Lower leg skin (tissue), 4 donors: ENCODE measurements around the gene LY6G6D. TPM values are rescaled to one million over a fixed set of nuclear protein-coding genes. Genes with fewer than 3 reads are reported as not detected.
A peak's percentile ranks its signal among the peaks of the same experiment; 100 is the strongest.

Experiments used
- DNase-seq, 2 donors: peaks; one replicate each; pipeline ENCODE4 v3.0.0-alpha.2; 2019; ENCODE audit warnings: low spot score in 2 of 2
- H3K4me3 ChIP-seq: fragments of 200-600 bp; sonication (generic); 2 replicates; pipeline ENCODE4 v1.5.1; 2017; ENCODE audit warnings: mild to moderate bottlenecking, low read depth; ENCODE audit not compliant: poor library complexity, severe bottlenecking
- POLR2A ChIP-seq, 2 donors: fragments of 450-650 bp; IDR thresholded peaks; one replicate each; pipeline ENCODE4 v1.6.1; 2016 to 2017; ENCODE audit warnings: antibody characterized with exemption in 2 of 2, mild to moderate bottlenecking in 1 of 2, moderate library complexity in 1 of 2
- WGBS, 2 donors: methylation state at CpG; one replicate each; pipeline ENCODE4 v1.1.5; 2018; 5-methylcytosine and 5-hydroxymethylcytosine counted together
- intact Hi-C: fragments of 100-400 bp; cut with DNase I; formaldehyde crosslinking; loops from one replicate; pipeline ENCODE4 v1.15.0; 2023; ENCODE audit warnings: low total_unique reads
- total RNA-seq, 4 donors: library from RNA; depleted of rRNA; stranded (reverse); fragments of >200 nt; gene quantifications; one replicate each; pipeline ENCODE4 v1.1.0, GENCODE V29; 2016
- TF ChIP-seq, protein P1 (sequence below), 3 donors: fragments of 450-650 bp; IDR thresholded peaks; one replicate each; pipeline ENCODE4 v1.5.1; 2016; ENCODE audit warnings: antibody characterized with exemption in 3 of 3, mild to moderate bottlenecking in 3 of 3, moderate library complexity in 2 of 3

Gene LY6G6D
- total RNA-seq, 4 donors from 2014 or later, result 9.5 TPM; not detected in 3

DNA sequence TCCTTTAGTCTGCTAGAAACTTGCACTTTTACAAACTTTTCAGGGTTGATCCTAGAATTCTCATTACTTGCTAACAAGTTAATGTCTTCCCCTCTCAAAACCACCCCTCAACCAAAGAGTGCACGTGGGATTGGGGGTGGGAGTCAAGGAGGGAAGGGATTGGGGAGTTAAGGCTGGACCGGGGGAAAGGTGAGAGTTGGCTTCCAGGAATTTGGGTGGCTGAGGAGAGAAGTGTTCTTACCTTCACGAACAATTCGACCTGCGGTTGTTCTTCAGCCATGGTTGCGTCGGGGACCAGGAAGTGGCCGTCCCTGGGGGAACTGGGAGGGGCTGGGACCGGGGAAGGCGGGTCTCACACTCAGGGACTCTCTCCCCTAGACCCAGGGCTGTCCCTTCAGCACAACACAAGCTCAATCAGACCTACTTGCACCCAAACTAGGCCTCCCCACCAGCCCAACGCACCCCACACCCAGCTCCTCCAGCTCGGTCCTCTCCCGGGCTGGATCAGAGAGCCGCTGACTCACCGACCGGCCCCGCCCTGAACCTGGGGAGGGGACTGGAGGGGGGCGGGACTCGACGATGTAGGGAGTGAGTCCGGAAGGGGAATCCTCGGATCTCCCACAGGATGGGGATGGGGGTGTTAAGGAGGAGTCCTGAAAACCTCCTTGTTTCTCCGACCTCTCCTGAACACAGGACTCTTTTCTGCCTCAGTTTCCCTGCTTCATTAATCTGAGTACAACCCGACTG is 21.0 kb downstream of the LY6G6D start, which contains the start of gene CLIC1:
Gene CLIC1 (minus strand): TSS at position 510 of the 747 bp plus-strand sequence. CDS start 230 bp downstream, at position 280.
- intact Hi-C loops, result no loop called here
- 0% methylated on average over 23 to 24 of the region's 24 CpGs for WGBS, 2 donors
- peak within 1 kb of the TSS; percentile 89 for H3K4me3 ChIP-seq
- peak in 1 of 2 donors; percentile 68 for TF ChIP-seq POLR2A (IDR thresholded peaks at IDR 0.05)
- TF ChIP-seq, protein P1, sequence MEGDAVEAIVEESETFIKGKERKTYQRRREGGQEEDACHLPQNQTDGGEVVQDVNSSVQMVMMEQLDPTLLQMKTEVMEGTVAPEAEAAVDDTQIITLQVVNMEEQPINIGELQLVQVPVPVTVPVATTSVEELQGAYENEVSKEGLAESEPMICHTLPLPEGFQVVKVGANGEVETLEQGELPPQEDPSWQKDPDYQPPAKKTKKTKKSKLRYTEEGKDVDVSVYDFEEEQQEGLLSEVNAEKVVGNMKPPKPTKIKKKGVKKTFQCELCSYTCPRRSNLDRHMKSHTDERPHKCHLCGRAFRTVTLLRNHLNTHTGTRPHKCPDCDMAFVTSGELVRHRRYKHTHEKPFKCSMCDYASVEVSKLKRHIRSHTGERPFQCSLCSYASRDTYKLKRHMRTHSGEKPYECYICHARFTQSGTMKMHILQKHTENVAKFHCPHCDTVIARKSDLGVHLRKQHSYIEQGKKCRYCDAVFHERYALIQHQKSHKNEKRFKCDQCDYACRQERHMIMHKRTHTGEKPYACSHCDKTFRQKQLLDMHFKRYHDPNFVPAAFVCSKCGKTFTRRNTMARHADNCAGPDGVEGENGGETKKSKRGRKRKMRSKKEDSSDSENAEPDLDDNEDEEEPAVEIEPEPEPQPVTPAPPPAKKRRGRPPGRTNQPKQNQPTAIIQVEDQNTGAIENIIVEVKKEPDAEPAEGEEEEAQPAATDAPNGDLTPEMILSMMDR (IDR thresholded peaks at IDR 0.05), result no peak
- DNase-seq, result peak; percentile 89 to 98

DNA sequence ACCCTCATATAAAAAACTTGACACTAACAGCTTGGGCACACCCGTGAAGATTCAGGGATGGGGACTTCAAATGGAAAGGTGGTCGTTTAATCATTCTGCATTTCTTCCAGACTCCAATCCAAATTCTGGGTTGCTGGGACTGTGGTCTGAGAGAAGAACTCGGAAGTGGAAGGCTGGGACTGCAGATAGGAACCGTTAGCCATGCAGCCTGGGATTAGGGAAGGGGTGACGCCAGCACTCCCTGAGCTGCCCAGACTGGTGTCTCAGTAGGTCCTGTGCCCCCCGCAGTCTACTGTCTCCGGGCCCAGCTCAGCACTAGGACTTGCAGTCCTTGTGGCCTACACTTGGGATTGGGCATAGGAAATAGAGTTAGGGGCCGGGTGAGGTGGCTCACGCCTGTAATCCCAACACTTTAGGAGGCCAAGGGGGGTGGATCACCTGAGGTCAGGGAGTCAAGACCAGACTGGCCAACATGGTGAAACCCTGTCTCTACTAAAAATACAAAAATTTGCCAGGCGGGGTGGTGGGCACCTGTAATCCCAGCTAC is 21.7 kb downstream of the LY6G6D start:
- TF ChIP-seq, protein P1 (IDR thresholded peaks at IDR 0.05), result no peak
- TF ChIP-seq POLR2A (IDR thresholded peaks at IDR 0.05), result no peak
- 32 to 39% methylated on average over 10 of the region's 10 CpGs for WGBS, 2 donors
- intact Hi-C loops, result no loop called here
- DNase-seq, result no peak
- peak overlapping the region; percentile 89 for H3K4me3 ChIP-seq

DNA sequence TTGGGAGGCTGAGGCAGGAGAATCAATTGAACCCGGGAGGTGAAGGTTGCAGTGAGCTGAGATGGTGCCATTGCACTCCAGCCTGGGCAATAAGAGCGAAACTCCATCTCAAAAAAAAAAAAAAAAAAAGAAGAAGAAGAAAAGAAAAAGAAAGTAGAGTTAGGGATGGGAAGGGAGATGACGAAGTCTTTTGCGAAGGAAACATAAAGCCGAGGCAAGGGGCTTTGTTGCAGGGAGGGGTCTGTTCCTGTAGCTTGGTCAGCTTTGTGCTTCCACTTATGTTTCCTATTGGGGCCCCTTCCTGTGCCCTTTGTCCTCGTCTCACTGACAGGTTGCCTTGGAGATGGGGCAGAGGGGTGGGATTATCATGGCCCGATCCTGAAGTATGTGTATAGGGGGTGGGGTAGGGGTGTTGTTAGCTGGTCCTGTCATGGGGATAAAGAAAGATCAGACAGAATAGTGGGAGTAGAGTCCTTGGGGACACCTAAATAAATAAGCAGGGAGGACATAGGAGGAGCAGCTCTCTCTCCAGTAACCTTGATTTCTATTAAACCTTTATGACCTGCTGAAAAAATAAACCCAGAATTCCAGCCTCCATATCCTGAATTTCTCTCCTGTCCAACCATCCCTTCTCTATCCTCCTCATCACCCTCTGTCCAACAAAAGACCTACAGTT is 22.3 kb downstream of the LY6G6D start:
- H3K4me3 ChIP-seq, result no peak overlapping the region
- WGBS, 2 donors, result 64 to 74% methylated on average over 7 of the region's 7 CpGs
- no peak for DNase-seq
- intact Hi-C loops, result no loop called here
- no peak for TF ChIP-seq POLR2A (IDR thresholded peaks at IDR 0.05)
- TF ChIP-seq, protein P1 (IDR thresholded peaks at IDR 0.05), result no peak

DNA sequence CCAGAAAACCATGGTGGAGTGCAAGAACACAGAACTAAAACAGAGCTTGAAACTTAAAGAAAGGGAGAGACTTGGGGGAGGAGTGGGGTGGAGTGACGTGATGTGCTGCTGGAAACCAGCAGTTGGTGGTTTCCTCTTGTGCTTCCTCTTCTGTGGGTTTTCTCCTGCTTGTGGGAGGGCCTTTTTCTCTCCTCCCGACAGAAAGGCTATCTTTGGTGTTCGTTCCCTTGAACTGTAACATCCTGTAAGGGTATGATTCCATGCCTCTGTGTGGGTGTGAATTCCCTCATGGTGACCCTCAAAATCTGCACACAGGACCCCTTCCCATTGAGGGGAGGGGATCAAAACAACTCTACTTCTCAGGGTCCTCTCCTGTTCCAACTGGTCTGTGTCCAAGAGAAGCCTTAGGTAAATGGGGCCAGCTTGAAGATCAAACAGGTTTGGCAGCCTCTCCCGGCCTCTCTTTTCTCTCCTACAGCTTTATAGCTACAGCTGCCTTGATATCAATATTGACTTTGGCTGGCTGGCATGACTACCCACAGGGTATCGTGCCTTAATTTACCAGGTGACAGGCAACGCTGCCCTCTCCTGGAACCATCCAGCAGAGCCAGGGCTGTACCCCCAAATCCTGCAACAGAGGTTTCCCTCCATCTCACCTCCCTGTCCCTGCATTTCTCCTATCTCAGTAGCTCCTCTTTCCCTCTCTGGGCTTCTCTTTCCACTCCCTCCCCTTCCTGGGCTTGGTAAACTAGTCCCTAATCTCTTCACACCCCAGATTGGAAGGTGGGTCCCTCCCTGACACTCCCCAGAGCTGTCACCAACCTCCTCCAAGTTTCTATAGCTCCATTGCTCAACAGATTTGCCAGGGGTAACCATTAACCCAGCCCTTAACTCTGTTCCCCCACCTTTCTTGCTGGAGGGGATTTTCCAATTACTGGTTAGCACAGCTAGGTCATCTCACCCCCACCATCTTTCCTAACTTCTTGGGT is 23.1 kb downstream of the LY6G6D start:
- no peak for TF ChIP-seq POLR2A (IDR thresholded peaks at IDR 0.05)
- TF ChIP-seq, protein P1 (IDR thresholded peaks at IDR 0.05), result no peak
- intact Hi-C loops, result no loop called here
- DNase-seq, result peak in 1 of 2 donors; percentile 70
- WGBS, 2 donors, result 18 to 19% methylated on average over 6 of the region's 6 CpGs
- H3K4me3 ChIP-seq, result no peak overlapping the region
